Measurements from ENCODE around the gene POLD4.

DNA sequence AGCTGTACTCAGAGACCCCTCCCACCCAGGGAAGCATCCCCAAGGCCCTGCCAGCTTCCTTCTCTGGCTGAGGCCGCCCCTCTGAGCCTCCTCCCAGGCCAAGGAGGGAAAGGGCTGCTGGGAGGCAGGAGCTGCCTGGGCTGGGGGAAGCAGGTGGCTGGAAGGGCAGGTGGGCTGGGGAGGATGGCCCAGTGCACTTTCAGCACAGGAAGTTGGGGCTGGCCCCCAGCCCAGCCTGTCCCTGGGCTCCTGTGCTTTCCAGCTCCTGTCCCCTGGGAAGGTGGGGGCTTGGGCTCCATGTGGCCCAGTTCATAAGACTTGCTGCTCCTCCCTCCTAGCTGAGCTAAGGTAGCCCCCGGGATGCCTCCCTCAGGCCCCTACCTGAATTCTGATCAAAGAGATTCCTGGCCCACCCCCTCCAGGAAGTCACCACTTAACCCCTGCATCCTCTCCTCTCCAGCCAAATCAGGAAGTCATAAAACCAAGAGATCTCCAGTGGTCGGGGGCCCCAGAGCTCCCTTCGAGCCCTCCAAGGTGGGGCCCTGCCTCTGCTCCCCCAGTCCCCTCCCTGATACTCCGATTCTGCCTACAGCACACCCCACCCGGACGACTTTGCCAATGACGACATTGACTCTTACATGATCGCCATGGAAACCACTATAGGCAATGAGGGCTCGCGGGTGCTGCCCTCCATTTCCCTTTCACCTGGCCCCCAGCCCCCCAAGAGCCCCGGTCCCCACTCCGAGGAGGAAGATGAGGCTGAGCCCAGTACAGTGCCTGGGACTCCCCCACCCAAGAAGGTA lies 43.4 kb upstream of the POLD4 start:
- TF ChIP-seq, protein P1, sequence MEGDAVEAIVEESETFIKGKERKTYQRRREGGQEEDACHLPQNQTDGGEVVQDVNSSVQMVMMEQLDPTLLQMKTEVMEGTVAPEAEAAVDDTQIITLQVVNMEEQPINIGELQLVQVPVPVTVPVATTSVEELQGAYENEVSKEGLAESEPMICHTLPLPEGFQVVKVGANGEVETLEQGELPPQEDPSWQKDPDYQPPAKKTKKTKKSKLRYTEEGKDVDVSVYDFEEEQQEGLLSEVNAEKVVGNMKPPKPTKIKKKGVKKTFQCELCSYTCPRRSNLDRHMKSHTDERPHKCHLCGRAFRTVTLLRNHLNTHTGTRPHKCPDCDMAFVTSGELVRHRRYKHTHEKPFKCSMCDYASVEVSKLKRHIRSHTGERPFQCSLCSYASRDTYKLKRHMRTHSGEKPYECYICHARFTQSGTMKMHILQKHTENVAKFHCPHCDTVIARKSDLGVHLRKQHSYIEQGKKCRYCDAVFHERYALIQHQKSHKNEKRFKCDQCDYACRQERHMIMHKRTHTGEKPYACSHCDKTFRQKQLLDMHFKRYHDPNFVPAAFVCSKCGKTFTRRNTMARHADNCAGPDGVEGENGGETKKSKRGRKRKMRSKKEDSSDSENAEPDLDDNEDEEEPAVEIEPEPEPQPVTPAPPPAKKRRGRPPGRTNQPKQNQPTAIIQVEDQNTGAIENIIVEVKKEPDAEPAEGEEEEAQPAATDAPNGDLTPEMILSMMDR (IDR thresholded peaks at IDR 0.05) = no peak
- TF ChIP-seq POLR2A (IDR thresholded peaks at IDR 0.05) = no peak
